Activated CD8-positive, alpha-beta memory T cell treated with anti-CD3 and anti-CD28 coated beads, Interleukin-2, amount 10 ng/mL, durations not matched to agents 7 days and 5 days (primary cell): ENCODE results near the gene PTPN7. TPM values are rescaled to one million over a fixed set of nuclear protein-coding genes. Genes with fewer than 3 reads are reported as not detected.
"Not testable (repeated sequence)": the region's sequence is repeated elsewhere in the genome, so short reads cannot be mapped to it uniquely, and the experiment has no call there.

Experiments used
- ATAC-seq: fragments of 150-1000 bp; cut with Tn5 transposase; one replicate; pipeline ENCODE4 v1.10.0; 2021; ENCODE audit warnings: moderate library complexity
- CTCF ChIA-PET: fragments of 350-600 bp; sonication (Branson Sonifier 250); formaldehyde crosslinking; loops from one replicate; lab custom pipeline; 2021; ENCODE audit warnings: antibody characterized with exemption; lab: Charles Lee
- DNase-seq: peaks from one replicate; pipeline ENCODE4 v3.0.0-alpha.2; 2020
- H3K27ac Mint-ChIP-seq: one replicate; pipeline ENCODE4 v1.8.0; 2021; ENCODE audit warnings: mild to moderate bottlenecking, mixed read lengths
- H3K27me3 Mint-ChIP-seq: one replicate; pipeline ENCODE4 v1.8.0; 2021; ENCODE audit warnings: mixed read lengths
- H3K36me3 Mint-ChIP-seq: one replicate; pipeline ENCODE4 v1.8.0; 2021; ENCODE audit warnings: mild to moderate bottlenecking, mixed read lengths
- H3K4me1 Mint-ChIP-seq: one replicate; pipeline ENCODE4 v1.8.0; 2021; ENCODE audit warnings: mixed read lengths
- H3K4me3 Mint-ChIP-seq: one replicate; pipeline ENCODE4 v1.8.0; 2021; ENCODE audit warnings: mild to moderate bottlenecking, moderate library complexity, mixed read lengths
- H3K9me3 Mint-ChIP-seq: one replicate; pipeline ENCODE4 v1.8.0; 2022; ENCODE audit warnings: low read depth, mixed read lengths
- total RNA-seq, 2 experiments: library from RNA; stranded (reverse); gene quantifications; one replicate each; pipeline ENCODE4 v1.2.3, GENCODE V29; 2021

PTPN7 gene
- total RNA-seq, 2 experiments from 2014 or later: 228 to 410 TPM

- Mint-ChIP-seq H3K9me3 (no peaks in the 10 kb centered on the region), H3K4me1 (peaks cover 7% of the 10 kb centered on the region), H3K27ac (no peak overlapping the region), H3K4me3 (no peak overlapping the region), H3K36me3 (no peaks in the 10 kb centered on the region), H3K27me3 (peaks cover 2% of the 10 kb centered on the region)
- ATAC-seq (no peak), DNase-seq (no peak)
- CTCF ChIA-PET: interaction anchor here (1.0 to 3.7 kb wide), 6 partner anchors 11 to 129 kb away, joined by 3 to 28 read pairs (median 4); partner anchors contain the start of gene PTPN7
These were observed 26.8 kb upstream of the PTPN7 start for GRCh38 chr1:202187041-202187671.

- H3K4me1 Mint-ChIP-seq: peaks cover 7% of the 10 kb centered on the region
- peaks cover 2% of the 10 kb centered on the region for H3K27me3 Mint-ChIP-seq
- H3K27ac Mint-ChIP-seq: no peak overlapping the region
- ATAC-seq: no peak
- H3K4me3 Mint-ChIP-seq: no peak overlapping the region
- DNase-seq: no peak
- no peaks in the 10 kb centered on the region for H3K36me3 Mint-ChIP-seq
- H3K9me3 Mint-ChIP-seq: no peaks in the 10 kb centered on the region
- CTCF ChIA-PET: interaction anchor here (0.6 to 4.1 kb wide), 8 partner anchors 10 to 576 kb away, joined by 3 to 32 read pairs (median 3); partner anchors contain the start of gene PTPN7
These were observed 25.9 kb upstream of the PTPN7 start for GRCh38 chr1:202186327-202186726.

GRCh38 chr1:202184750-202185460 lies 24.5 kb upstream of the PTPN7 start:
- no peaks in the 10 kb centered on the region for H3K9me3 Mint-ChIP-seq
- DNase-seq (peak; percentile 78), ATAC-seq (peak; percentile 67)
- CTCF ChIA-PET: interaction anchor here (0.7 to 4.8 kb wide), 12 partner anchors 8 to 157 kb away, joined by 3 to 32 read pairs (median 4); partner anchors contain the start of genes LGR6, PTPN7 and UBE2T
- H3K36me3 Mint-ChIP-seq: no peaks in the 10 kb centered on the region
- no peak overlapping the region for H3K27ac Mint-ChIP-seq
- H3K4me3 Mint-ChIP-seq: no peak overlapping the region
- peaks cover 2% of the 10 kb centered on the region for H3K27me3 Mint-ChIP-seq
- H3K4me1 Mint-ChIP-seq: peaks cover 7% of the 10 kb centered on the region

GRCh38 chr1:202182040-202182877 lies 21.9 kb upstream of the PTPN7 start:
- peak overlapping the region; percentile 5 for H3K27ac Mint-ChIP-seq
- peaks cover 10% of the 10 kb centered on the region for H3K4me1 Mint-ChIP-seq
- no peaks in the 10 kb centered on the region for H3K36me3 Mint-ChIP-seq
- H3K9me3 Mint-ChIP-seq: no peaks in the 10 kb centered on the region
- CTCF ChIA-PET: interaction anchor here (1.6 to 4.8 kb wide), 4 partner anchors 11 to 27 kb away, joined by 3 to 32 read pairs (median 26); partner anchors contain the start of genes LGR6 and PTPN7
- no peak overlapping the region for H3K4me3 Mint-ChIP-seq
- ATAC-seq (no peak), DNase-seq (no peak)
- H3K27me3 Mint-ChIP-seq: peaks cover 2% of the 10 kb centered on the region

- H3K9me3 Mint-ChIP-seq: no peaks in the 10 kb centered on the region
- no peak overlapping the region for H3K27ac Mint-ChIP-seq
- ATAC-seq (no peak), DNase-seq (no peak)
- no peaks in the 10 kb centered on the region for H3K36me3 Mint-ChIP-seq
- CTCF ChIA-PET: interaction anchor here (1.6 to 4.8 kb wide), 2 partner anchors 11 to 27 kb away, joined by 3 to 21 read pairs; partner anchors contain the start of gene LGR6
- H3K4me3 Mint-ChIP-seq: no peak overlapping the region
- peaks cover 10% of the 10 kb centered on the region for H3K4me1 Mint-ChIP-seq
- H3K27me3 Mint-ChIP-seq: no peaks in the 10 kb centered on the region
These were observed 21.2 kb upstream of the PTPN7 start for GRCh38 chr1:202181586-202181985.

- not testable (repeated sequence) for H3K9me3 Mint-ChIP-seq, H3K27me3 Mint-ChIP-seq, H3K27ac Mint-ChIP-seq, DNase-seq, H3K4me3 Mint-ChIP-seq, H3K36me3 Mint-ChIP-seq, ATAC-seq
- H3K4me1 Mint-ChIP-seq: peaks cover 10% of the 10 kb centered on the region
- CTCF ChIA-PET: interaction anchor here (1.3 to 4.8 kb wide), 4 partner anchors 9 to 26 kb away, joined by 3 to 21 read pairs (median 10); partner anchors contain the start of gene LGR6
These were observed 20.3 kb upstream of the PTPN7 start for GRCh38 chr1:202180751-202181139.

GRCh38 chr1:202179828-202180750 lies 19.7 kb upstream of the PTPN7 start:
- CTCF ChIA-PET: interaction anchor here (0.8 to 4.8 kb wide), 8 partner anchors 9 to 94 kb away, joined by 3 to 21 read pairs (median 5); partner anchors contain the start of genes LGR6 and PTPN7
- Mint-ChIP-seq H3K4me1 (peaks cover 10% of the 10 kb centered on the region), H3K9me3 (no peaks in the 10 kb centered on the region), H3K27ac (no peak overlapping the region), H3K4me3 (no peak overlapping the region), H3K27me3 (no peaks in the 10 kb centered on the region), H3K36me3 (no peaks in the 10 kb centered on the region)
- DNase-seq: no peak
- no peak for ATAC-seq

- Mint-ChIP-seq H3K4me1 (peaks cover 3% of the 10 kb centered on the region), H3K4me3 (no peak overlapping the region), H3K27ac (no peak overlapping the region), H3K27me3 (no peaks in the 10 kb centered on the region), H3K9me3 (no peaks in the 10 kb centered on the region), H3K36me3 (no peaks in the 10 kb centered on the region)
- CTCF ChIA-PET: interaction anchor here (1.0 to 4.6 kb wide), 5 partner anchors 9 to 22 kb away, joined by 3 to 25 read pairs (median 6); partner anchors contain the start of gene LGR6
- ATAC-seq: no peak
- no peak for DNase-seq
These were observed 16.8 kb upstream of the PTPN7 start for GRCh38 chr1:202176949-202177927.

- Mint-ChIP-seq H3K36me3 (no peaks in the 10 kb centered on the region), H3K4me3 (no peak overlapping the region), H3K4me1 (peaks cover 8% of the 10 kb centered on the region), H3K27ac (no peak overlapping the region), H3K9me3 (no peaks in the 10 kb centered on the region), H3K27me3 (no peaks in the 10 kb centered on the region)
- CTCF ChIA-PET: interaction anchor here (1.3 to 4.6 kb wide), 5 partner anchors 10 to 18 kb away, joined by 8 to 25 read pairs (median 9); partner anchors contain the start of gene PTPN7
- ATAC-seq (no peak), DNase-seq (no peak)
These were observed 13.6 kb upstream of the PTPN7 start for GRCh38 chr1:202173993-202174392.

- no peaks in the 10 kb centered on the region for H3K9me3 Mint-ChIP-seq
- H3K27me3 Mint-ChIP-seq: no peaks in the 10 kb centered on the region
- DNase-seq: no peak
- no peak overlapping the region for H3K27ac Mint-ChIP-seq
- H3K36me3 Mint-ChIP-seq: no peaks in the 10 kb centered on the region
- CTCF ChIA-PET: interaction anchor here (0.5 to 2.6 kb wide), 4 partner anchors 8 to 17 kb away, joined by 3 to 26 read pairs (median 8); partner anchors contain the start of gene PTPN7
- no peak overlapping the region for H3K4me3 Mint-ChIP-seq
- H3K4me1 Mint-ChIP-seq: peaks cover 10% of the 10 kb centered on the region
- ATAC-seq: peak; percentile 40
These were observed 11.6 kb upstream of the PTPN7 start for GRCh38 chr1:202172015-202172355.
